OCI-LY7 (cell line): ENCODE measurements around the gene LILRB1.
"Not testable (repeated sequence)": the region's sequence is repeated elsewhere in the genome, so short reads cannot be mapped to it uniquely, and the experiment has no call there.

ENCODE experiments used
- CTCF ChIP-seq: fragments of 200-600 bp; sonication (generic); conservative IDR thresholded peaks from 2 replicates; pipeline ENCODE4 v1.5.1; 2014; ENCODE audit warnings: mild to moderate bottlenecking, antibody characterized with exemption, low read length, moderate library complexity, mixed read lengths
- EZH2phosphoT487 ChIP-seq: fragments of 200-600 bp; sonication (generic); IDR thresholded peaks from 2 replicates; pipeline ENCODE4 v1.6.1; 2018; ENCODE audit warnings: low read depth, borderline replicate concordance, mild to moderate bottlenecking, mixed run types, antibody characterized with exemption, low read length, moderate library complexity, mixed read lengths

DNA sequence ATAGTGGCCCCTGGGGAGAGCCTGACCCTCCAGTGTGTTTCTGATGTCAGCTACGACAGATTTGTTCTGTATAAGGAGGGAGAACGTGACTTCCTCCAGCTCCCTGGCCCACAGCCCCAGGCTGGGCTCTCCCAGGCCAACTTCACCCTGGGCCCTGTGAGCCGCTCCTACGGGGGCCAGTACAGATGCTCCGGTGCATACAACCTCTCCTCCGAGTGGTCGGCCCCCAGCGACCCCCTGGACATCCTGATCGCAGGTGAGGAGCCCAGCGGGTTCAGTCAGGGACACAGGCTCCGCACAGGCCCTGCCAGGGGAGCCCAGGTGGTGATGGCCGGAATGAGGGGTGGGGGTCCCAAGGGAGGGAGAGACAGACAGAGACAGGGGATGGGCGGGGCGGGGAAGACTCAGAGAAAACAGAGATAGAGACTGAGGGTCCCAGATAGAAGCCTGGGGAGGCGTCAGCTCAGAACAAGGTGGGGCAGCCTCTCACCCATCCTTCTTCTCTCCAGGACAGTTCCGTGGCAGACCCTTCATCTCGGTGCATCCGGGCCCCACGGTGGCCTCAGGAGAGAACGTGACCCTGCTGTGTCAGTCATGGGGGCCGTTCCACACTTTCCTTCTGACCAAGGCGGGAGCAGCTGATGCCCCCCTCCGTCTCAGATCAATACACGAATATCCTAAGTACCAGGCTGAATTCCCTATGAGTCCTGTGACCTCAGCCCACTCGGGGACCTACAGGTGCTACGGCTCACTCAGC lies 34.4 kb upstream of the LILRB1 start:
- TF ChIP-seq EZH2phosphoT487, CTCF: not testable (repeated sequence)
